ENCODE data around the gene NUDT14. TPM values are rescaled to one million over a fixed set of nuclear protein-coding genes. Genes with fewer than 3 reads are reported as not detected.

NUDT14 gene
- total RNA-seq, 1 donor from 2014 or later, result 15.2 TPM

GRCh38 chr14:105224845-105225570, 43.9 kb upstream of the NUDT14 start:
- no peaks in the 10 kb centered on the region for H3K4me1 Mint-ChIP-seq
- intact Hi-C loops (cut with micrococcal nuclease), result no loop called here
- H3K36me3 Mint-ChIP-seq (ENCODE audit: low read depth), result peaks cover 62% of the 10 kb centered on the region
- H3K4me3 Mint-ChIP-seq, result no peak overlapping the region
- DNase-seq (no peak), ATAC-seq (ENCODE audit: low read depth) (no peak)
- H3K9me3 Mint-ChIP-seq, result no peaks in the 10 kb centered on the region
- ChIA-PET POLR2A (no interaction called here), CTCF (no interaction called here)
- H3K27ac Mint-ChIP-seq, result no peak overlapping the region
- TF ChIP-seq CTCF (IDR thresholded peaks at IDR 0.05), result no peak
- H3K27me3 Mint-ChIP-seq, result no peaks in the 10 kb centered on the region

GRCh38 chr14:105223770-105224544, 42.8 kb upstream of the NUDT14 start:
- intact Hi-C loops (cut with micrococcal nuclease), result no loop called here
- POLR2A ChIA-PET, result no interaction called here
- DNase-seq (no peak), ATAC-seq (ENCODE audit: low read depth) (no peak)
- H3K27me3 Mint-ChIP-seq, result no peaks in the 10 kb centered on the region
- H3K4me3 Mint-ChIP-seq, result no peak overlapping the region
- no peak overlapping the region for H3K27ac Mint-ChIP-seq
- no peak for TF ChIP-seq CTCF (IDR thresholded peaks at IDR 0.05)
- H3K9me3 Mint-ChIP-seq, result no peaks in the 10 kb centered on the region
- peaks cover 67% of the 10 kb centered on the region for H3K36me3 Mint-ChIP-seq (ENCODE audit: low read depth)
- H3K4me1 Mint-ChIP-seq, result no peaks in the 10 kb centered on the region
- CTCF ChIA-PET, result no interaction called here

GRCh38 chr14:105223260-105223659, 42.1 kb upstream of the NUDT14 start:
- H3K36me3 Mint-ChIP-seq (ENCODE audit: low read depth), result peaks cover 71% of the 10 kb centered on the region
- intact Hi-C loops (cut with micrococcal nuclease), result no loop called here
- no peaks in the 10 kb centered on the region for H3K9me3 Mint-ChIP-seq
- TF ChIP-seq CTCF (IDR thresholded peaks at IDR 0.05), result no peak
- ChIA-PET POLR2A (no interaction called here), CTCF (no interaction called here)
- DNase-seq, result no peak
- no peak overlapping the region for H3K27ac Mint-ChIP-seq
- ATAC-seq (ENCODE audit: low read depth), result no peak
- H3K4me1 Mint-ChIP-seq, result no peaks in the 10 kb centered on the region
- H3K27me3 Mint-ChIP-seq, result no peaks in the 10 kb centered on the region
- H3K4me3 Mint-ChIP-seq, result no peak overlapping the region

GRCh38 chr14:105221598-105222178, 40.6 kb upstream of the NUDT14 start:
- ChIA-PET CTCF (no interaction called here), POLR2A (no interaction called here)
- Mint-ChIP-seq H3K36me3 (ENCODE audit: low read depth) (peaks cover 82% of the 10 kb centered on the region), H3K27ac (no peak overlapping the region), H3K9me3 (no peaks in the 10 kb centered on the region), H3K4me3 (no peak overlapping the region), H3K4me1 (no peaks in the 10 kb centered on the region), H3K27me3 (no peaks in the 10 kb centered on the region)
- TF ChIP-seq CTCF (IDR thresholded peaks at IDR 0.05), result no peak
- intact Hi-C loops (cut with micrococcal nuclease), result no loop called here
- DNase-seq (no peak), ATAC-seq (ENCODE audit: low read depth) (no peak)
